HepG2 (cell line): ENCODE measurements around the gene LNPK. TPM values are rescaled to one million over a fixed set of nuclear protein-coding genes. Genes with fewer than 3 reads are reported as not detected.

ENCODE experiments used
- ARID5B ChIP-seq: IDR thresholded peaks from 2 replicates; pipeline ENCODE4 v1.4.0; 2020; ENCODE audit warnings: mild to moderate bottlenecking, missing genetic modification reagents
- FOXA3 ChIP-seq: IDR thresholded peaks from 2 replicates; pipeline ENCODE4 v1.6.1; 2016; ENCODE audit warnings: missing genetic modification reagents, missing compliant biosample characterization
- FOXJ3 ChIP-seq: sonication (generic); formaldehyde crosslinking; IDR thresholded peaks from 2 replicates; pipeline ENCODE4 v1.4.0; 2020; ENCODE audit warnings: missing genetic modification reagents, mild to moderate bottlenecking, borderline replicate concordance
- HNRNPK ChIP-seq: fragments of 200-400 bp; formaldehyde crosslinking; IDR thresholded peaks from 2 replicates; pipeline ENCODE4 v1.6.1; 2018; ENCODE audit warnings: low read length, low read depth, moderate library complexity, mild to moderate bottlenecking; ENCODE audit not compliant: poor library complexity, severe bottlenecking
- MEIS1 ChIP-seq: sonication (generic); formaldehyde crosslinking; IDR thresholded peaks from 2 replicates; pipeline ENCODE4 v1.9.0; 2021; ENCODE audit warnings: mild to moderate bottlenecking, missing genetic modification reagents, moderate library complexity, borderline replicate concordance
- NR2F6 ChIP-seq, 2 experiments: IDR thresholded peaks; 2 replicates each; pipeline ENCODE4 v1.6.1; 2016; ENCODE audit warnings: antibody characterized with exemption in 1 of 2, mild to moderate bottlenecking in 1 of 2
- SOX5 ChIP-seq: IDR thresholded peaks from 2 replicates; pipeline ENCODE4 v1.6.1; 2016; ENCODE audit warnings: borderline replicate concordance
- TEAD3 ChIP-seq: optimal IDR thresholded peaks from 2 replicates; pipeline ENCODE3; 2016; ENCODE audit warnings: borderline replicate concordance
- ZNF205 ChIP-seq: IDR thresholded peaks from 2 replicates; pipeline ENCODE4 v1.6.1; 2018; ENCODE audit warnings: missing biosample characterization, missing genetic modification reagents
- ZNF296 ChIP-seq: sonication (generic); formaldehyde crosslinking; conservative IDR thresholded peaks from 2 replicates; pipeline ENCODE4 v1.5.0; 2020; ENCODE audit warnings: mild to moderate bottlenecking, missing genetic modification reagents
- ZNF30 ChIP-seq: sonication (generic); formaldehyde crosslinking; IDR thresholded peaks from 2 replicates; pipeline ENCODE4 v1.5.0; 2020; ENCODE audit warnings: mild to moderate bottlenecking, missing genetic modification reagents
- ZNF335 ChIP-seq: sonication (generic); formaldehyde crosslinking; IDR thresholded peaks from 2 replicates; pipeline ENCODE4 v1.4.0; 2020; ENCODE audit warnings: missing genetic modification reagents
- ZNF431 ChIP-seq: sonication (generic); formaldehyde crosslinking; IDR thresholded peaks from 2 replicates; pipeline ENCODE4 v1.9.0; 2022; ENCODE audit warnings: missing genetic modification reagents, low read depth, mild to moderate bottlenecking, borderline replicate concordance
- polyA plus RNA-seq, 8 experiments: library from polyadenylated mRNA; depleted of rRNA in 3 of 8; stranded (reverse) in 7 of 8; unstranded in 1 of 8; fragments of >200 nt; fragmentation: Illumina TruSeq in 4 of 8; extraction: Trizol in 4 of 8; gene quantifications; 2 replicates each; pipeline versions ENCODE4 v1.2.1 to v1.2.3, GENCODE V29; 2011 to 2016; ENCODE audit warnings: low read depth in 4 of 8, missing spikeins in 1 of 8, mixed read lengths in 1 of 8; ENCODE audit not compliant: insufficient read depth in 1 of 8
- total RNA-seq, 5 experiments: library from RNA; depleted of rRNA; stranded (reverse); fragments of >200 nt; fragmentation: Illumina TruSeq; extraction: Trizol; gene quantifications; 2 replicates each; pipeline ENCODE4 v1.2.3, GENCODE V29; 2016; ENCODE audit warnings: low read depth in 1 of 5
- TF ChIP-seq, protein P1 (sequence below): sonication (generic); formaldehyde crosslinking; IDR thresholded peaks from 2 replicates; pipeline ENCODE4 v1.4.0; 2020; ENCODE audit warnings: missing genetic modification reagents, borderline replicate concordance

The LNPK gene
- total and polyA plus RNA-seq, 2 of the 13 experiments (the other 11 are each of a cell fraction or from before 2014, with no cell fraction given): 25.4 to 26.1 TPM

DNA sequence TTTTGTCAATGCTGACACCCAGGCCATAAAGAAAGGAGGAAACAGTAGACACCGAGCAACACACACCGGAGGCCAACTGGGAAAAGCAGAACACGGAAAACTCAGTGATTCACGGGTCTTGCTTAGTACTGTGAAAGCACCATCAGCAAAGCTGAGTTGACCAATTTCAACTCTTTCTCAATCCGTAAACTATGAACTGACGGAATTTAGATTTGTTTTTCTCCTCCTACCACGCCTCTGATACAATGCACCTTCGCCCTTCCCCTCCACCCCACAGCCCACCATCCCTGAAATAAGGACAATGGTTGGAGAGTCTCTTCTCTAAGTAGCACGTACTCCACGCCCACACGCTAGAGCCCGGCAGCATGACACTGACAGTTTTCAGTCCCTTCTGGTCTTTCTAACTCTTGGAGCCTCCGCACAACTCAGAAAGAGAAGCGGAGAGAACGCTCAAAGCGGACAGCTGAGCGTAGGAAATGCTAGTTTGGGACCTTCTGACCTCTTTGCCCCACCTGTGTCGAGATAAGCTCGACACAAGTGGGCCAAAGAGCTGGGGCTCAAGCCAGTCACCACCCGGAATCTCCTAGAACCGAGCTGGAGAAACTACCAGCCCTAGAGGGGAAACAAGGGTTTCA lies 669 bp downstream of the LNPK start (continued):
- 0 out of 2 replicates have a peak, but pooled peaks have one; percentile 29 for TF ChIP-seq ZNF431
- TF ChIP-seq NR2F6 (IDR thresholded peaks at IDR 0.05): peak; percentile 51; the same call in 1 of the 2 replicates
- peak; percentile 13; the same call in 1 of the 2 replicates for TF ChIP-seq NR2F6 (CRISPR knock-in tag; IDR thresholded peaks at IDR 0.05)
- TF ChIP-seq ZNF335: 0 out of 2 replicates have a peak, but pooled peaks have one; percentile 25
- TF ChIP-seq ZNF296 (CRISPR knock-in tag): peak; percentile 75; the same call in 1 of the 2 replicates
- peak; percentile 80; the same call in 1 of the 2 replicates for TF ChIP-seq MEIS1 (CRISPR knock-in tag)
- TF ChIP-seq TEAD3: peak; percentile 12
- peak; percentile 63 for TF ChIP-seq SOX5 (CRISPR knock-in tag)
- TF ChIP-seq ZNF30 (CRISPR knock-in tag): peak; percentile 69; the same call in 1 of the 2 replicates
- 0 out of 2 replicates have a peak, but pooled peaks have one; percentile 13 for TF ChIP-seq FOXJ3
- TF ChIP-seq, protein P1, sequence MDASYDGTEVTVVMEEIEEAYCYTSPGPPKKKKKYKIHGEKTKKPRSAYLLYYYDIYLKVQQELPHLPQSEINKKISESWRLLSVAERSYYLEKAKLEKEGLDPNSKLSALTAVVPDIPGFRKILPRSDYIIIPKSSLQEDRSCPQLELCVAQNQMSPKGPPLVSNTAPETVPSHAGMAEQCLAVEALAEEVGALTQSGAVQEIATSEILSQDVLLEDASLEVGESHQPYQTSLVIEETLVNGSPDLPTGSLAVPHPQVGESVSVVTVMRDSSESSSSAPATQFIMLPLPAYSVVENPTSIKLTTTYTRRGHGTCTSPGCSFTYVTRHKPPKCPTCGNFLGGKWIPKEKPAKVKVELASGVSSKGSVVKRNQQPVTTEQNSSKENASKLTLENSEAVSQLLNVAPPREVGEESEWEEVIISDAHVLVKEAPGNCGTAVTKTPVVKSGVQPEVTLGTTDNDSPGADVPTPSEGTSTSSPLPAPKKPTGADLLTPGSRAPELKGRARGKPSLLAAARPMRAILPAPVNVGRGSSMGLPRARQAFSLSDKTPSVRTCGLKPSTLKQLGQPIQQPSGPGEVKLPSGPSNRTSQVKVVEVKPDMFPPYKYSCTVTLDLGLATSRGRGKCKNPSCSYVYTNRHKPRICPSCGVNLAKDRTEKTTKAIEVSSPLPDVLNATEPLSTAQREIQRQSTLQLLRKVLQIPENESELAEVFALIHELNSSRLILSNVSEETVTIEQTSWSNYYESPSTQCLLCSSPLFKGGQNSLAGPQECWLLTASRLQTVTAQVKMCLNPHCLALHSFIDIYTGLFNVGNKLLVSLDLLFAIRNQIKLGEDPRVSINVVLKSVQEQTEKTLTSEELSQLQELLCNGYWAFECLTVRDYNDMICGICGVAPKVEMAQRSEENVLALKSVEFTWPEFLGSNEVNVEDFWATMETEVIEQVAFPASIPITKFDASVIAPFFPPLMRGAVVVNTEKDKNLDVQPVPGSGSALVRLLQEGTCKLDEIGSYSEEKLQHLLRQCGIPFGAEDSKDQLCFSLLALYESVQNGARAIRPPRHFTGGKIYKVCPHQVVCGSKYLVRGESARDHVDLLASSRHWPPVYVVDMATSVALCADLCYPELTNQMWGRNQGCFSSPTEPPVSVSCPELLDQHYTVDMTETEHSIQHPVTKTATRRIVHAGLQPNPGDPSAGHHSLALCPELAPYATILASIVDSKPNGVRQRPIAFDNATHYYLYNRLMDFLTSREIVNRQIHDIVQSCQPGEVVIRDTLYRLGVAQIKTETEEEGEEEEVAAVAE (CRISPR knock-in tag): no peak
- peak; percentile 25; the same call in 1 of the 2 replicates for TF ChIP-seq FOXA3 (CRISPR knock-in tag)
- TF ChIP-seq ZNF205 (CRISPR knock-in tag): no peak
- TF ChIP-seq ARID5B (CRISPR knock-in tag): 0 out of 2 replicates have a peak, but pooled peaks have one; percentile 18
- peak; percentile 37 for TF ChIP-seq HNRNPK
